K562 (cell line): Measurements from ENCODE around the gene ZNF516. TPM values are rescaled to one million over a fixed set of nuclear protein-coding genes. Genes with fewer than 3 reads are reported as not detected.

Experiments used
- ATAC-seq: fragments of 200-7000 bp; cut with Tn5 transposase; 3 replicates; pipeline ENCODE4 v1.9.1; 2020; ENCODE audit warnings: moderate library complexity
- BruUV-seq: library from RNA; stranded (reverse); fragments of 400-500 nt; replicated peaks from 2 replicates; lab custom pipeline; 2021; lab: Mats Ljungman, UMichigan
- CTCF ChIA-PET: fragments of 300-600 bp; formaldehyde crosslinking; extraction: SDS; loops from one replicate; lab custom pipeline; 2021; ENCODE audit warnings: low intra/inter-chr PET ratio; lab: Yijun Ruan, JAX
- POLR2A ChIA-PET: fragments of 300-600, 350-650 bp; sonication (Branson Sonifier 250); formaldehyde crosslinking; extraction: SDS; loops from one replicate; lab custom pipeline; 2021; ENCODE audit warnings: antibody characterized with exemption, inconsistent platforms; lab: Yijun Ruan, JAX
- DNase-seq, 4 experiments: peaks; one replicate each; pipeline versions ENCODE4 v3.0.0 to v3.0.0-alpha.2; 2011 to 2018; ENCODE audit warnings: low spot score in 3 of 4, mixed read lengths in 3 of 4; ENCODE audit errors: extremely low read depth in 1 of 4
- FAIRE-seq: peaks from 2 replicates; lab custom pipeline; 2011; peaks lifted over from hg19 to GRCh38; lab: Jason Lieb, UNC
- H2AFZ ChIP-seq: 2 replicates; pipeline ENCODE4 v1.6.0; 2011; ENCODE audit warnings: low read depth, low read length, control low read depth, inconsistent platforms
- H3K27ac ChIP-seq: fragments of 200-600 bp; 3 replicates; pipeline ENCODE4 v1.8.0; 2011; ENCODE audit warnings: low read depth, mild to moderate bottlenecking, control low read depth, inconsistent platforms, low read length, moderate library complexity, mixed read lengths; ENCODE audit errors: extremely low read depth
- H3K27me3 ChIP-seq, 2 experiments: fragments of 300-600 bp in 1 of 2; 2 replicates in 1 of 2; 3 replicates in 1 of 2; pipeline versions ENCODE4 v1.6.0 to v1.8.0; 2011; ENCODE audit warnings: inconsistent platforms in 2 of 2, low read length in 2 of 2, mild to moderate bottlenecking in 1 of 2, mixed read lengths in 1 of 2, moderate library complexity in 1 of 2; ENCODE audit not compliant: control insufficient read depth in 2 of 2, insufficient read depth in 2 of 2
- H3K36me3 ChIP-seq: fragments of 300-600 bp; 3 replicates; pipeline ENCODE4 v1.8.0; 2011; ENCODE audit warnings: mild to moderate bottlenecking, low read length, inconsistent platforms; ENCODE audit not compliant: control insufficient read depth, insufficient read depth
- H3K4me1 ChIP-seq, 2 experiments: fragments of 200-600 bp in 1 of 2; replicated peaks in 1 of 2; 2 replicates in 1 of 2; 3 replicates in 1 of 2; pipeline versions ENCODE4 v1.5.1 to v1.8.0; 2011; ENCODE audit warnings: inconsistent platforms in 2 of 2, low read length in 2 of 2, mild to moderate bottlenecking in 1 of 2, mixed read lengths in 1 of 2, moderate library complexity in 1 of 2; ENCODE audit not compliant: control insufficient read depth in 2 of 2, insufficient read depth in 2 of 2
- H3K4me2 ChIP-seq: 2 replicates; pipeline ENCODE4 v1.6.1; 2011; ENCODE audit warnings: low read length, control low read depth, inconsistent platforms, mixed read lengths; ENCODE audit not compliant: insufficient read depth
- H3K4me3 ChIP-seq: fragments of 200-600 bp; sonication (generic), shearing (Covaris generic); 2 replicates; pipeline ENCODE4 v1.5.1; 2016; ENCODE audit warnings: control low read depth, inconsistent platforms
- H3K79me2 ChIP-seq: fragments of 200-600 bp; 3 replicates; pipeline ENCODE4 v1.8.0; 2011; ENCODE audit warnings: low read length, inconsistent platforms; ENCODE audit not compliant: control insufficient read depth, insufficient read depth
- H3K9ac ChIP-seq, 2 experiments: 2 replicates each; pipeline versions ENCODE4 v1.6.0 to v1.6.1; 2011; ENCODE audit warnings: low read depth in 2 of 2, low read length in 2 of 2, control low read depth in 1 of 2, inconsistent platforms in 1 of 2, mild to moderate bottlenecking in 1 of 2, mixed read lengths in 1 of 2; ENCODE audit not compliant: insufficient read depth in 1 of 2
- H3K9me1 ChIP-seq: one replicate; pipeline ENCODE4 v1.6.0; 2011; ENCODE audit warnings: inconsistent platforms, mild to moderate bottlenecking, low read length, moderate library complexity; ENCODE audit not compliant: control insufficient read depth, insufficient read depth
- H3K9me3 ChIP-seq: replicated peaks from 2 replicates; pipeline ENCODE4 v1.5.1; 2011; ENCODE audit warnings: low read depth, low read length, inconsistent platforms; ENCODE audit not compliant: control insufficient read depth, insufficient read depth
- H4K20me1 ChIP-seq: replicated peaks from 2 replicates; pipeline ENCODE4 v1.6.1; 2011; ENCODE audit warnings: low read length, inconsistent platforms, mixed read lengths; ENCODE audit not compliant: control insufficient read depth, insufficient read depth
- CEBPB ChIP-seq: fragments of 450-650 bp; IDR thresholded peaks from 2 replicates; pipeline ENCODE4 v1.6.1; 2016; ENCODE audit warnings: missing genetic modification characterization, missing compliant biosample characterization
- CHD2 ChIP-seq: IDR thresholded peaks from 2 replicates; pipeline ENCODE4 v1.6.1; 2011; ENCODE audit warnings: low read depth, low read length
- CTBP1 ChIP-seq: fragments of 450-650 bp; IDR thresholded peaks from 2 replicates; pipeline ENCODE4 v1.6.1; 2016; ENCODE audit warnings: borderline replicate concordance
- E2F6 ChIP-seq, 2 experiments: IDR thresholded peaks; 2 replicates each; pipeline ENCODE4 v1.6.1; 2011; ENCODE audit warnings: borderline replicate concordance in 1 of 2, control low read depth in 1 of 2, low read depth in 1 of 2, low read length in 1 of 2, mild to moderate bottlenecking in 1 of 2, mixed read lengths in 1 of 2, moderate library complexity in 1 of 2; ENCODE audit not compliant: insufficient read depth in 1 of 2, insufficient read length in 1 of 2, poor library complexity in 1 of 2, severe bottlenecking in 1 of 2; ENCODE audit errors: extremely low read depth in 1 of 2
- EGR1 ChIP-seq: fragments of 450-650 bp; conservative IDR thresholded peaks from 2 replicates; pipeline ENCODE4 v1.6.1; 2017; ENCODE audit warnings: mild to moderate bottlenecking
- L3MBTL2 ChIP-seq: fragments of 450-650 bp; IDR thresholded peaks from 2 replicates; pipeline ENCODE4 v1.6.1; 2016; ENCODE audit warnings: mild to moderate bottlenecking, moderate library complexity
- NUFIP1 ChIP-seq: fragments of 450-650 bp; IDR thresholded peaks from 2 replicates; pipeline ENCODE4 v1.6.1; 2018; ENCODE audit not compliant: partially characterized antibody
- TEAD1 ChIP-seq, 2 experiments: fragments of 450-650 bp in 1 of 2; sonication (generic) in 1 of 2; formaldehyde crosslinking; IDR thresholded peaks; 2 replicates each; pipeline versions ENCODE4 v1.4.0 to v1.8.0; 2020 to 2022; ENCODE audit warnings: mild to moderate bottlenecking in 2 of 2, missing genetic modification reagents in 1 of 2
- WGBS: fragments of 100-300 bp; shearing (Covaris generic); methylation state at CpG from one replicate; pipeline ENCODE4 v1.1.6; 2016; ENCODE audit warnings: low coverage, mixed read lengths; ENCODE audit not compliant: insufficient coverage; ENCODE audit errors: missing lambda C conversion rate; 5-methylcytosine and 5-hydroxymethylcytosine counted together
- in situ Hi-C: fragments of 300-500 bp; cut with MboI; formaldehyde crosslinking; loops from 4 replicates; pipeline ENCODE4 v1.15.0; 2018; ENCODE audit warnings: inconsistent platforms, mixed read lengths
- intact Hi-C: fragments of 100-400 bp; cut with micrococcal nuclease; formaldehyde crosslinking; loops from 2 replicates; pipeline ENCODE4 v1.14.2; 2022
- polyA plus RNA-seq, 8 experiments: library from polyadenylated mRNA; depleted of rRNA in 4 of 8; stranded (reverse) in 5 of 8; unstranded in 3 of 8; fragments of >200 nt; fragmentation: Nextera tagmentation in 2 of 8; fragmentation: Illumina TruSeq in 1 of 8; extraction: Ambion mirVana in 2 of 8; extraction: Trizol in 1 of 8; gene quantifications; 2 replicates each; pipeline versions ENCODE4 v1.2.1 to v1.2.3, GENCODE V29; 2011 to 2014; ENCODE audit warnings: inconsistent platforms in 1 of 8, missing spikeins in 1 of 8
- total RNA-seq, 7 experiments: library from RNA; depleted of rRNA in 6 of 7; stranded (reverse); fragments of >200 nt in 6 of 7; fragmentation: Illumina TruSeq in 2 of 7; extraction: Trizol in 2 of 7; gene quantifications; 2 replicates each; pipeline versions ENCODE4 v1.2.1 to v1.2.3, GENCODE V29; 2011 to 2021; ENCODE audit warnings: low replicate concordance in 1 of 7

ZNF516 gene
- total and polyA plus RNA-seq, 9 of the 15 experiments (the other 6 are each of a cell fraction or from before 2014, with no cell fraction given), result 0.04 to 0.20 (median 0.08) TPM; not detected in 3

DNA sequence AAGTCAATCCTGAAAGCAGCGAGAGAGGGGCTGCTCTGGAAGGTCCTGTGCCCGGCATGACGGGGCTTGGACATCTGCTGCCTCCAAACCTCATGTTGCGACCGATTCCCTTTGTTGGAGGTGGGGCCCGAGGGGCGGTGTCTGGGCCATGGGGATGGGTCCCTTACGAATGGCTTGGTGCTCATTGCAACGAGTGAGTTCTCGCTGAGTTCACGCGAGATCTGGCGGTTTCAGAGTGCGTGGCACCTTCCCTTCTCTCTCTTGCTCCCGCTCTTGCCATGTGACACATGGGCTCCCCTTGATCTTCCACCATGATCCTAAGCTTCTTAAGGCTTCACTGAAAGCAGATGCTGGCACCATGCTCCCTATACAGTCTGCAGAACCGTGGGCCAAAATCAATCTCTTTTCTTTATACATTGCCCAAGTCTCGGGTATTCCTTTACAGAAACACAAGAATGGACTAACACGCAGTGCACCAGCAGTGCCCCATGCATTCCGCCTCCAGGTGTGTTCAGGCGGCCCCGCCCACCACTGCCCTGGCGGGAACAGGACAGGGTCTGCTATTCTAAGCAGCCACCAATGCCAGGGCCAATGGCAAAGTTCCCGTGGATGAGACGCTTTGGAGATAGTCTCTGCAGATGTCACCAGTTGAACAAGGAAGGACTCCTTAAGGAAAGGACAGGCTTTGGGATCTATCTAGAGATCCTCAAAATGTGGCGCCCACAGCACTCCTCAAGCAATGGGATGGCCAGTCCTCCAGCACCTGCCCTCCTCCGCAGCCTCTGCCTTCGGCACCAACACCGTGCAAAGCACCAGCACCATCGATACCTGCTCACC, 63.4 kb downstream of the ZNF516 start:
- Histone ChIP-seq H3K4me3 (no peak overlapping the region), H3K27me3 (peaks cover 0 to 45% of the 10 kb centered on the region in 2 experiments; a peak in 3 of 5 replicates), H3K9me1 (no peaks in the 10 kb centered on the region), H3K27ac (no peak overlapping the region), H3K79me2 (no peaks in the 10 kb centered on the region), H4K20me1 (no peaks in the 10 kb centered on the region; the same call in 1 of the 2 replicates), H3K4me2 (peak overlapping the region; percentile 41; the same call in 1 of the 2 replicates), H2AFZ (no peak overlapping the region; the same call in 1 of the 2 replicates), H3K9me3 (no peaks in the 10 kb centered on the region), H3K9ac (no peak overlapping the region), H3K4me1 (no peaks in the 10 kb centered on the region), H3K36me3 (no peaks in the 10 kb centered on the region)
- no peak for FAIRE-seq
- CTCF ChIA-PET, result no interaction called here
- intact Hi-C loops (no loop called here), in situ Hi-C loops (no loop called here)
- 2% methylated on average over 21 of the region's 29 CpGs for WGBS
- POLR2A ChIA-PET, result no interaction called here
- TF ChIP-seq CTBP1 (no peak), CEBPB (no peak), CHD2 (peak; percentile 87), NUFIP1 (no peak), TEAD1 (CRISPR knock-in tag; IDR thresholded peaks at IDR 0.05) (no peak), EGR1 (no peak), L3MBTL2 (peak; percentile 43; the same call in 1 of the 2 replicates), E2F6 (IDR thresholded peaks at IDR 0.05; ENCODE audit: borderline replicate concordance in 1 of 2, extremely low read depth in 1 of 2, insufficient read depth in 1 of 2, insufficient read length in 1 of 2, low read depth in 1 of 2, low read length in 1 of 2, poor library complexity in 1 of 2, severe bottlenecking in 1 of 2) (peak in 1 of 2 experiments; percentile 18)
- no TSS peak for BruUV-seq
- peak; percentile 63; the same call in 2 of the 3 replicates for ATAC-seq
- peak in 3 of 4 experiments; percentile 5 to 16 (median 12) for DNase-seq
